ENCODE data around the gene ARHGAP10. TPM values are rescaled to one million over a fixed set of nuclear protein-coding genes. Genes with fewer than 3 reads are reported as not detected.

ARHGAP10 gene
- total and polyA plus RNA-seq, 2 donors (not counting 1 experiment from before 2014, with no cell fraction given), result 0.10 to 0.34 TPM

GRCh38 chr4:147927377-147928137 lies 195.7 kb downstream of the ARHGAP10 start:
- intact Hi-C loops (cut with micrococcal nuclease), result no loop called here
- 97% methylated on average over 7 of the region's 11 CpGs for WGBS (ENCODE audit: insufficient coverage)
- Histone ChIP-seq H3K79me2 (ENCODE audit: control insufficient read depth, insufficient read depth, low read length) (no peaks in the 10 kb centered on the region), H4K20me1 (ENCODE audit: control insufficient read depth, insufficient read depth, low read length, poor library complexity, severe bottlenecking) (no peaks in the 10 kb centered on the region), H2AFZ (ENCODE audit: insufficient read depth, low read depth, low read length, poor library complexity, severe bottlenecking) (no peak overlapping the region), H3K9me3 (ENCODE audit: control extremely low read depth in 1 of 3, control insufficient read depth in 2 of 3, insufficient read depth in 1 of 3, low read length in 2 of 3) (no peaks in the 10 kb centered on the region), H3K4me1 (ENCODE audit: control insufficient read depth in 2 of 2, insufficient read depth in 2 of 2, low read length in 2 of 2) (no peaks in the 10 kb centered on the region), H3K4me3 (ENCODE audit: control extremely low read depth in 1 of 5, extremely low read depth in 1 of 5, insufficient read depth in 1 of 5, low read depth in 2 of 5, low read length in 4 of 5) (no peak overlapping the region), H3K36me3 (replicated peaks in 1 of 2; ENCODE audit: control extremely low read depth in 1 of 2, control insufficient read depth in 1 of 2, extremely low read depth in 1 of 2, insufficient read depth in 2 of 2, low read length in 1 of 2) (no peaks in the 10 kb centered on the region), H3K9ac (ENCODE audit: low read length) (no peak overlapping the region), H3K27ac (ENCODE audit: low read length in 2 of 2) (no peak overlapping the region), H3K4me2 (replicated peaks; ENCODE audit: low read depth, low read length, poor library complexity, severe bottlenecking) (no peak overlapping the region), H3K27me3 (replicated peaks in 1 of 4; ENCODE audit: control extremely low read depth in 1 of 4, control insufficient read depth in 3 of 4, insufficient read depth in 4 of 4, low read length in 3 of 4) (peaks cover 0 to 3% (median 0%) of the 10 kb centered on the region in 4 experiments)
- TF ChIP-seq EZH2 (IDR thresholded peaks at IDR 0.05; ENCODE audit: borderline replicate concordance, insufficient read depth, low read depth, low read length, poor library complexity, severe bottlenecking) (no peak), CTCF (IDR thresholded peaks at IDR 0.05) (no peak)
- ChIA-PET CTCF (interaction anchor here (1.4 kb wide), 1 partner anchor 60 kb away, joined by 4 read pairs; no protein-coding TSS in a partner anchor), POLR2A (no interaction called here)
- H3K4me3 Mint-ChIP-seq, result no peak overlapping the region
- no peak for DNase-seq
- H3K27ac Mint-ChIP-seq, result no peak overlapping the region
- H3K9me3 Mint-ChIP-seq (ENCODE audit: insufficient read depth), result no peaks in the 10 kb centered on the region
- H3K27me3 Mint-ChIP-seq, result no peaks in the 10 kb centered on the region
- no peaks in the 10 kb centered on the region for H3K4me1 Mint-ChIP-seq
- ATAC-seq (ENCODE audit: low read depth), result no peak

GRCh38 chr4:147928400-147928799 lies 196.5 kb downstream of the ARHGAP10 start:
- Mint-ChIP-seq H3K9me3 (ENCODE audit: insufficient read depth) (no peaks in the 10 kb centered on the region), H3K27ac (no peak overlapping the region), H3K4me1 (no peaks in the 10 kb centered on the region), H3K4me3 (no peak overlapping the region), H3K27me3 (no peaks in the 10 kb centered on the region)
- TF ChIP-seq EZH2 (IDR thresholded peaks at IDR 0.05; ENCODE audit: borderline replicate concordance, insufficient read depth, low read depth, low read length, poor library complexity, severe bottlenecking) (no peak), CTCF (IDR thresholded peaks at IDR 0.05) (no peak)
- WGBS (ENCODE audit: insufficient coverage), result 100% methylated on average over 2 of the region's 5 CpGs
- Histone ChIP-seq H3K27ac (ENCODE audit: low read length in 2 of 2) (no peak overlapping the region), H3K4me2 (replicated peaks; ENCODE audit: low read depth, low read length, poor library complexity, severe bottlenecking) (no peak overlapping the region), H3K4me1 (ENCODE audit: control insufficient read depth in 2 of 2, insufficient read depth in 2 of 2, low read length in 2 of 2) (no peaks in the 10 kb centered on the region), H3K4me3 (ENCODE audit: control extremely low read depth in 1 of 5, extremely low read depth in 1 of 5, insufficient read depth in 1 of 5, low read depth in 2 of 5, low read length in 4 of 5) (no peak overlapping the region), H3K9me3 (ENCODE audit: control extremely low read depth in 1 of 3, control insufficient read depth in 2 of 3, insufficient read depth in 1 of 3, low read length in 2 of 3) (no peaks in the 10 kb centered on the region), H3K36me3 (replicated peaks in 1 of 2; ENCODE audit: control extremely low read depth in 1 of 2, control insufficient read depth in 1 of 2, extremely low read depth in 1 of 2, insufficient read depth in 2 of 2, low read length in 1 of 2) (no peaks in the 10 kb centered on the region), H3K9ac (ENCODE audit: low read length) (no peak overlapping the region), H4K20me1 (ENCODE audit: control insufficient read depth, insufficient read depth, low read length, poor library complexity, severe bottlenecking) (no peaks in the 10 kb centered on the region), H3K27me3 (replicated peaks in 1 of 4; ENCODE audit: control extremely low read depth in 1 of 4, control insufficient read depth in 3 of 4, insufficient read depth in 4 of 4, low read length in 3 of 4) (peaks cover 0 to 3% (median 0%) of the 10 kb centered on the region in 4 experiments), H3K79me2 (ENCODE audit: control insufficient read depth, insufficient read depth, low read length) (no peaks in the 10 kb centered on the region), H2AFZ (ENCODE audit: insufficient read depth, low read depth, low read length, poor library complexity, severe bottlenecking) (no peak overlapping the region)
- no peak for DNase-seq
- ChIA-PET CTCF (interaction anchor here (1.4 kb wide), 1 partner anchor 61 kb away, joined by 4 read pairs; no protein-coding TSS in a partner anchor), POLR2A (no interaction called here)
- ATAC-seq (ENCODE audit: low read depth), result no peak
- intact Hi-C loops (cut with micrococcal nuclease), result no loop called here

Data from B cell (primary cell).